ENCODE data around the gene PTPRA. TPM values are rescaled to one million over a fixed set of nuclear protein-coding genes. Genes with fewer than 3 reads are reported as not detected.

PTPRA gene
- total RNA-seq, 4 donors from 2014 or later = 49.2 to 80.8 (median 60.4) TPM

- H3K27ac ChIP-seq (replicated peaks in 1 of 4) = peak overlapping the region; percentile 73 to 94 (median 88)
- intact Hi-C loops (cut with DNase I) = loop anchor here (2.0 to 10.0 kb wide), 2 partner anchors 32 to 208 kb away; partner anchors contain the start of genes IDH3B, PCED1A and VPS16
Observed at GRCh38 chr20:2872459-2873009, 747 bp upstream of the PTPRA start.

GRCh38 chr20:2873747-2874041, 413 bp downstream of the PTPRA start:
- intact Hi-C loops (cut with DNase I) = loop anchor here (2.0 to 10.0 kb wide), 2 partner anchors 33 to 209 kb away; partner anchors contain the start of genes IDH3B, PCED1A and VPS16
- Histone ChIP-seq H3K27ac (replicated peaks in 1 of 4) (peak overlapping the region; percentile 73 to 94 (median 88)), H3K4me3 (peak overlapping the region; percentile 70 to 100 (median 98)), H3K27me3 (peaks cover 0 to 7% (median 0%) of the 10 kb centered on the region in 4 donors), H3K9me3 (no peaks in the 10 kb centered on the region), H3K4me1 (peaks cover 33 to 57% (median 56%) of the 10 kb centered on the region in 4 donors), H3K36me3 (no peaks in the 10 kb centered on the region)
- no peak for DNase-seq (ENCODE audit: extremely low spot score)
- 0% methylated on average over 1 of the region's 29 CpGs for WGBS
- no peak for TF ChIP-seq CTCF (IDR thresholded peaks at IDR 0.05)
- TF ChIP-seq POLR2AphosphoS5 (IDR thresholded peaks at IDR 0.05) = no peak
- TF ChIP-seq EP300 (IDR thresholded peaks at IDR 0.05) = no peak
- no peak for TF ChIP-seq POLR2A (IDR thresholded peaks at IDR 0.05; ENCODE audit: low read depth)

More at GRCh38 chr20:2872459-2873009, 747 bp upstream of the PTPRA start:
- H3K4me3 ChIP-seq = peak overlapping the region; percentile 70 to 100 (median 98)
- 0% methylated on average over 11 of the region's 49 CpGs for WGBS
- H3K4me1 ChIP-seq = peaks cover 30 to 56% (median 54%) of the 10 kb centered on the region in 4 donors
- no peak for TF ChIP-seq POLR2A (IDR thresholded peaks at IDR 0.05; ENCODE audit: low read depth)
- TF ChIP-seq POLR2AphosphoS5 (IDR thresholded peaks at IDR 0.05) = peak in 1 of 2 donors; percentile 13
- TF ChIP-seq EP300 (IDR thresholded peaks at IDR 0.05) = no peak
- peak in 2 of 3 experiments; percentile 19 to 38 for TF ChIP-seq CTCF (IDR thresholded peaks at IDR 0.05)
- DNase-seq (ENCODE audit: extremely low spot score) = no peak
- H3K27me3 ChIP-seq = peaks cover 0 to 7% (median 0%) of the 10 kb centered on the region in 4 donors
- no peaks in the 10 kb centered on the region for H3K9me3 ChIP-seq
- H3K36me3 ChIP-seq = no peaks in the 10 kb centered on the region

GRCh38 chr20:2874456-2874855, 1.2 kb downstream of the PTPRA start:
- DNase-seq (ENCODE audit: extremely low spot score) = no peak
- H3K36me3 ChIP-seq = no peaks in the 10 kb centered on the region
- H3K27me3 ChIP-seq = peaks cover 0 to 7% (median 0%) of the 10 kb centered on the region in 4 donors
- intact Hi-C loops (cut with DNase I) = loop anchor here (10.0 kb wide), 1 partner anchor 210 kb away; the partner anchor contains the start of gene IDH3B
- TF ChIP-seq CTCF (IDR thresholded peaks at IDR 0.05) = no peak
- no peak for TF ChIP-seq EP300 (IDR thresholded peaks at IDR 0.05)
- no peak for TF ChIP-seq POLR2AphosphoS5 (IDR thresholded peaks at IDR 0.05)
- no peak for TF ChIP-seq POLR2A (IDR thresholded peaks at IDR 0.05; ENCODE audit: low read depth)
- no peaks in the 10 kb centered on the region for H3K9me3 ChIP-seq
- WGBS = 36% methylated on average over 7 of the region's 7 CpGs
- peaks cover 39 to 65% (median 64%) of the 10 kb centered on the region in 4 donors for H3K4me1 ChIP-seq
- H3K4me3 ChIP-seq = peak overlapping the region; percentile 70 to 100 (median 98)
- peak overlapping the region in 2 of 4 donors; percentile 5 to 73 for H3K27ac ChIP-seq (replicated peaks in 1 of 4)

- DNase-seq (ENCODE audit: extremely low spot score) = peak; percentile 78
- Histone ChIP-seq H3K4me3 (no peak overlapping the region), H3K27me3 (peaks cover 0 to 7% (median 0%) of the 10 kb centered on the region in 4 donors), H3K9me3 (no peaks in the 10 kb centered on the region), H3K4me1 (peaks cover 45 to 73% (median 72%) of the 10 kb centered on the region in 4 donors), H3K36me3 (no peaks in the 10 kb centered on the region), H3K27ac (replicated peaks in 1 of 4) (no peak overlapping the region)
- TF ChIP-seq POLR2AphosphoS5 (IDR thresholded peaks at IDR 0.05) (no peak), EP300 (IDR thresholded peaks at IDR 0.05) (no peak), POLR2A (IDR thresholded peaks at IDR 0.05; ENCODE audit: low read depth) (no peak), CTCF (IDR thresholded peaks at IDR 0.05) (no peak)
- intact Hi-C loops (cut with DNase I) = loop anchor here (10.0 kb wide), 1 partner anchor 211 kb away; the partner anchor contains the start of gene IDH3B
- WGBS = 90% methylated on average over 5 of the region's 5 CpGs
Observed at GRCh38 chr20:2875690-2876203, 2.5 kb downstream of the PTPRA start.

Measured in esophagus muscularis mucosa (tissue), 4 donors.